Prostate gland (tissue), 2 donors: ENCODE results near the gene AK8.

ENCODE experiments used
- POLR2A ChIP-seq: fragments of 450-650 bp; IDR thresholded peaks from one replicate; pipeline ENCODE4 v1.6.1; 2016; ENCODE audit warnings: antibody characterized with exemption, mild to moderate bottlenecking
- POLR2AphosphoS5 ChIP-seq: sonication (generic); formaldehyde crosslinking; IDR thresholded peaks from one replicate; pipeline ENCODE4 v1.6.1; 2017; ENCODE audit warnings: antibody characterized with exemption
- TF ChIP-seq, protein P1 (sequence below), 4 experiments: fragments of 200-600 bp in 2 of 4; fragments of 450-650 bp in 2 of 4; sonication (generic) in 2 of 4; IDR thresholded peaks; 1 replicate in 3 of 4; 2 replicates in 1 of 4; pipeline ENCODE4 v1.5.1; 2016 to 2019; ENCODE audit warnings: antibody characterized with exemption in 4 of 4, mild to moderate bottlenecking in 2 of 4, moderate library complexity in 2 of 4

DNA sequence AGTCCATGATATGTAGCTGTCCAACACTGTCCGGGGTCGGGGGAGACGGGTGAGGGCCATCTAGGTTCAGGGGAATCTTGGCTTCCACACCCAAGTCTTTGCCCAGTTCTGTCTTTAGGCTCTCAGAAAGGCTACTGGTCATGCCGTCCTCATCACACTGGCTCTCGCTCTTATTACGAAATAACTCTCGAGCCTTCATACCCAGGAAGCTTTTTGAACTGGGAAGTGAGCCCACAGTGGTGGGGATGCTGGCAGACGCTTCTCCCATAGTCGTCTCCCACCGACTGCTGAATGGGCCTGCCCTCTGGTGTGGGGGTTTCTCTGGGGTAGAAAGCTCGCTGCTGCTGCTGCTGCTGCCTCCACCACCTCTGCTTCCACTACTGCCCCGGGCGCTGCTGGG is 18.2 kb upstream of the AK8 start:
- TF ChIP-seq POLR2A: no peak
- TF ChIP-seq, protein P1, sequence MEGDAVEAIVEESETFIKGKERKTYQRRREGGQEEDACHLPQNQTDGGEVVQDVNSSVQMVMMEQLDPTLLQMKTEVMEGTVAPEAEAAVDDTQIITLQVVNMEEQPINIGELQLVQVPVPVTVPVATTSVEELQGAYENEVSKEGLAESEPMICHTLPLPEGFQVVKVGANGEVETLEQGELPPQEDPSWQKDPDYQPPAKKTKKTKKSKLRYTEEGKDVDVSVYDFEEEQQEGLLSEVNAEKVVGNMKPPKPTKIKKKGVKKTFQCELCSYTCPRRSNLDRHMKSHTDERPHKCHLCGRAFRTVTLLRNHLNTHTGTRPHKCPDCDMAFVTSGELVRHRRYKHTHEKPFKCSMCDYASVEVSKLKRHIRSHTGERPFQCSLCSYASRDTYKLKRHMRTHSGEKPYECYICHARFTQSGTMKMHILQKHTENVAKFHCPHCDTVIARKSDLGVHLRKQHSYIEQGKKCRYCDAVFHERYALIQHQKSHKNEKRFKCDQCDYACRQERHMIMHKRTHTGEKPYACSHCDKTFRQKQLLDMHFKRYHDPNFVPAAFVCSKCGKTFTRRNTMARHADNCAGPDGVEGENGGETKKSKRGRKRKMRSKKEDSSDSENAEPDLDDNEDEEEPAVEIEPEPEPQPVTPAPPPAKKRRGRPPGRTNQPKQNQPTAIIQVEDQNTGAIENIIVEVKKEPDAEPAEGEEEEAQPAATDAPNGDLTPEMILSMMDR (IDR thresholded peaks at IDR 0.05): no peak
- TF ChIP-seq POLR2AphosphoS5: no peak
